Measurements from ENCODE around the gene DCP1B. TPM values are rescaled to one million over a fixed set of nuclear protein-coding genes. Genes with fewer than 3 reads are reported as not detected.

The DCP1B gene
- total RNA-seq, 1 donor from 2014 or later, result 13.6 TPM

DNA sequence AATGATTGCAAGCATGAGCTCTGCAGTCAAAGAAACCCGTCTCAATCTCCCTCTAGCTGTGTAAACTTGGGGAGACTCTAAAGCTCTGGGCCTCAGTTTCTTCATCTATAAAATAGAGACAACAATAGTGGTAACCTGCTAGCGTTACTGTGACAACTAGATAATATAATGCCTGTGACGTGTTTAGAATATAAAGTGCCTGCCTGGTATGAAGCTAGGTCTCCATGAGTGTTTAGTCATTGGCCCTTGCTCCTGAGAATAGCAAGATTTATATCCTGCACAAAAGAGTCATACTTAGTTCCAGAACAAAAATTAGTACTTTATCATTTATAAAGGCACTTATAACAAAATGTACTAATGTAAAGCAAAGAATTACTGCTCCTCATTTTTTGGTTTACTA is 8.8 kb upstream of the DCP1B start:
- Mint-ChIP-seq H3K27ac (ENCODE audit: unreplicated experiment) (no peak overlapping the region), H3K4me3 (ENCODE audit: unreplicated experiment) (no peak overlapping the region), H3K4me1 (ENCODE audit: unreplicated experiment) (peaks cover 39% of the 10 kb centered on the region), H3K9me3 (ENCODE audit: unreplicated experiment) (no peaks in the 10 kb centered on the region), H3K36me3 (ENCODE audit: low read depth, unreplicated experiment) (no peaks in the 10 kb centered on the region), H3K27me3 (ENCODE audit: unreplicated experiment) (peaks cover 5% of the 10 kb centered on the region)
- TF ChIP-seq CTCF (IDR thresholded peaks at IDR 0.05; ENCODE audit: unreplicated experiment), result no peak
- DNase-seq (ENCODE audit: low spot score), result no peak

- H3K4me1 Mint-ChIP-seq (ENCODE audit: unreplicated experiment), result peaks cover 32% of the 10 kb centered on the region
- H3K27ac Mint-ChIP-seq (ENCODE audit: unreplicated experiment), result no peak overlapping the region
- TF ChIP-seq CTCF (IDR thresholded peaks at IDR 0.05; ENCODE audit: unreplicated experiment), result no peak
- DNase-seq (ENCODE audit: low spot score), result no peak
- H3K4me3 Mint-ChIP-seq (ENCODE audit: unreplicated experiment), result no peak overlapping the region
- H3K36me3 Mint-ChIP-seq (ENCODE audit: low read depth, unreplicated experiment), result no peaks in the 10 kb centered on the region
- H3K27me3 Mint-ChIP-seq (ENCODE audit: unreplicated experiment), result peaks cover 5% of the 10 kb centered on the region
- H3K9me3 Mint-ChIP-seq (ENCODE audit: unreplicated experiment), result no peaks in the 10 kb centered on the region
Measured at GRCh38 chr12:2011643-2012607, 7.7 kb upstream of the DCP1B start.

- no peak overlapping the region for H3K27ac Mint-ChIP-seq (ENCODE audit: unreplicated experiment)
- H3K4me1 Mint-ChIP-seq (ENCODE audit: unreplicated experiment), result peaks cover 35% of the 10 kb centered on the region
- no peak for TF ChIP-seq CTCF (IDR thresholded peaks at IDR 0.05; ENCODE audit: unreplicated experiment)
- H3K27me3 Mint-ChIP-seq (ENCODE audit: unreplicated experiment), result peaks cover 5% of the 10 kb centered on the region
- H3K9me3 Mint-ChIP-seq (ENCODE audit: unreplicated experiment), result no peaks in the 10 kb centered on the region
- no peak for DNase-seq (ENCODE audit: low spot score)
- no peak overlapping the region for H3K4me3 Mint-ChIP-seq (ENCODE audit: unreplicated experiment)
- no peaks in the 10 kb centered on the region for H3K36me3 Mint-ChIP-seq (ENCODE audit: low read depth, unreplicated experiment)
Measured at GRCh38 chr12:2009623-2010022, 5.4 kb upstream of the DCP1B start.

DNA sequence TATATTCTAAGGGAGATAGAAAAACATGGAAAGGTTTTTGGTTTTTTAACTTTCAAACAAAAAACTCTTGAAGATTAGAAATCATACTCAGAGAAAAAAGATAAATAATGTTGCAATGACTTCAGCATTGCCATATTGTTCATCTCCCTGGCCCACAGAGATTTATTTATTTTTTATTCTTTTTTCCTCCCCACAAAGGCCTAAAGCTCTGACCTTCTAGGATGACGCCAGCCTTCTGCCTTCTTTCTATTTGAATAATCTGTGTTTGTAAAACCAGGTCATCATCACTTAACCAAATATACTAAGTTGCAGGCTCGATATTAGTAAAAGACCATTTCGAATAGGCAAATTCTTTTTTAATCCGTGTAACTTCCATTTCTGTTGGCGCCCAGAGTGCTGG is 4.4 kb upstream of the DCP1B start:
- Mint-ChIP-seq H3K27ac (ENCODE audit: unreplicated experiment) (no peak overlapping the region), H3K4me1 (ENCODE audit: unreplicated experiment) (peaks cover 35% of the 10 kb centered on the region), H3K36me3 (ENCODE audit: low read depth, unreplicated experiment) (no peaks in the 10 kb centered on the region)

More for the DNA sequence above, 4.4 kb upstream of the DCP1B start:
- peaks cover 8% of the 10 kb centered on the region for H3K27me3 Mint-ChIP-seq (ENCODE audit: unreplicated experiment)
- H3K9me3 Mint-ChIP-seq (ENCODE audit: unreplicated experiment), result no peaks in the 10 kb centered on the region
- DNase-seq (ENCODE audit: low spot score), result no peak
- no peak overlapping the region for H3K4me3 Mint-ChIP-seq (ENCODE audit: unreplicated experiment)
- TF ChIP-seq CTCF (IDR thresholded peaks at IDR 0.05; ENCODE audit: unreplicated experiment), result no peak
